Stimulated activated CD4-positive, alpha-beta T cell treated with anti-CD3 and anti-CD28 coated beads, Interleukin-4, amount 100 ng/mL, for 4 hours (primary cell): Measurements from ENCODE around the gene CELF5.
A peak's percentile ranks its signal among the peaks of the same experiment; 100 is the strongest.
"Not testable (repeated sequence)": the region's sequence is repeated elsewhere in the genome, so short reads cannot be mapped to it uniquely, and the experiment has no call there.

Experiments
- DNase-seq, 2 experiments: peaks; one replicate each; pipeline ENCODE4 v3.0.0-alpha.2; 2020

CELF5 gene

DNA sequence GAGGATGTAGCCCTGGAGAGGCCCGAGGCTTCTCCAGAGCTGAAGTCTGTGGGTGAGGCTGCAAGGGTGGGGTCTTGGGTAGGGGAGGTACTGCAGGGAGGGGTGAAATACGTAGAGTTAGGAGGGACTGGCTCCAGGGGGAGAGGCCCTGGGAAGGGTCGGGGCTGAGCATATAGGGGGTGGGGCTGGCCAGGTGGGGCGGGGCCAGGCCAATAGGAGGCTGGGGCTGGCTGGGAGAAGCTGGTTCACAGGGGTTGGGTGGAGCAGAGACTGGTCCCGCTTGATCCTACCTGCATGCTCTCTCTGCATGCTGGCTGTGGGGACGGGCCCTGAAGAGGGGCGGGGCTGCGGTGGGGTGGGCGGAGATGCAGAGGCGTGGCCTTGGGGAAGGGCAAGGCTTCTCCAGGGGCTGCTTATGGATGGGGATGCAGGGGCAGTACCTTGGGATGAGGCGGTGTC, 51.9 kb downstream of the CELF5 start:
- peak; percentile 36 to 43 for DNase-seq

DNA sequence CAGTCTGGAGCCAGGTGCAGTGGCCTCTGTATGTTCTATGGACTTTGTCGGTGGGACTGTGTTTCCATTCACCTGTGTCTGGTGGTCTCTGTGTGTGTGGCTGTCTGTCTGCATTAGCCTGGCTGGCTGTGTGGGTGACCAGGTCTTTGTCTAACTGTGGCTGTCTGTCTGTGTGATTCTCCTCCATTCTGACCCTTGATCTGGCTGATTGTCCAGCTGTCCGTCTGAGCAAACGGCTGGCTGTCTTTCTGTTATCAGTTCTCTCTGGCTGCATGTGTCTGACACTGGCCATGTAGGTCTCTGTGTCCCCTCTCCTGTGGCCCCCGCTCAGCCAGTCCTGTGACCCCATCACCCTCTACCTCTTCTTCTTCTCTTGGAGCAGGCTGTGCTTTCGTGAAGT, 53.2 kb downstream of the CELF5 start:
- DNase-seq, result no peak

- DNase-seq, result no peak
These were observed 53.8 kb downstream of the CELF5 start for GRCh38 chr19:3278294-3278693.

GRCh38 chr19:3278749-3279148, 54.3 kb downstream of the CELF5 start:
- no peak for DNase-seq

GRCh38 chr19:3279306-3279705, 54.8 kb downstream of the CELF5 start:
- DNase-seq, result no peak

DNA sequence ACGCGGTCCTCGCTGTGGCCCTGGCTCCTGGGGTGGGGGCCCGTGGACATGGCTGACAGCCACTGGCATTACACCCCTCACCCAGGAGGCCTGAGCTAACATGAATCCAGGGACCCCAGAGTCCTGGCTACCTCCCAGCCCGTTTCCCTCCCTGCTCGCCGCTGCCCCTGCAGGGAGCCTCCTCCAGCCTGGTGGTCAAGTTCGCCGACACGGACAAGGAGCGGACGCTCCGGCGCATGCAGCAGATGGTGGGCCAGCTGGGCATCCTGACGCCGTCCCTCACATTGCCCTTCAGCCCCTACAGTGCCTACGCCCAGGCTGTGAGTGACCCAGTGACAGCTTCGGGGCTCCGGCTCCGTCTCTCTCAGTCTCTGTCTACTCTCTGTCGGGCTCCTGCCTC, 56.6 kb downstream of the CELF5 start:
- no peak for DNase-seq

GRCh38 chr19:3282155-3282554, 57.7 kb downstream of the CELF5 start:
- no peak for DNase-seq

DNA sequence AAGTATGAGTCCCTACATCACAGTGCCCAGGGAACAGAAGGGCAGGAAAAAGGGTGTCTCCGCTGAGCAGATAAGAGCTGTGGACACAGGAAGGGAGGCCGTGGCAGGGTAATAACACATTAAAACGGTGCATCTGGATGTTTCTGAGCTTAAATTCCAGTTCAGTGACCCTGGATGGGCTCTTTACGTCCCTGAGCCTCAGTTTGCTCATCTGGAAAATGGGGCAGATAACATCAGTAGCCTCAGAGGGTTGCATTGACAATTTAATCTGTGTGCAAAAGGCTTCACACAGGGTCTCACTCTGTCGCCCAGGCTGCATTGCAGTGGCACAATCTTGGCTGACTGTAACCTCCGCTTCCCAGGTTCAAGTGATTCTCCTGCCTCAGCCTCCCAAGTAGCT, 58.1 kb downstream of the CELF5 start:
- DNase-seq, result no peak

GRCh38 chr19:3283246-3283751, 58.8 kb downstream of the CELF5 start:
- DNase-seq, result no peak

DNA sequence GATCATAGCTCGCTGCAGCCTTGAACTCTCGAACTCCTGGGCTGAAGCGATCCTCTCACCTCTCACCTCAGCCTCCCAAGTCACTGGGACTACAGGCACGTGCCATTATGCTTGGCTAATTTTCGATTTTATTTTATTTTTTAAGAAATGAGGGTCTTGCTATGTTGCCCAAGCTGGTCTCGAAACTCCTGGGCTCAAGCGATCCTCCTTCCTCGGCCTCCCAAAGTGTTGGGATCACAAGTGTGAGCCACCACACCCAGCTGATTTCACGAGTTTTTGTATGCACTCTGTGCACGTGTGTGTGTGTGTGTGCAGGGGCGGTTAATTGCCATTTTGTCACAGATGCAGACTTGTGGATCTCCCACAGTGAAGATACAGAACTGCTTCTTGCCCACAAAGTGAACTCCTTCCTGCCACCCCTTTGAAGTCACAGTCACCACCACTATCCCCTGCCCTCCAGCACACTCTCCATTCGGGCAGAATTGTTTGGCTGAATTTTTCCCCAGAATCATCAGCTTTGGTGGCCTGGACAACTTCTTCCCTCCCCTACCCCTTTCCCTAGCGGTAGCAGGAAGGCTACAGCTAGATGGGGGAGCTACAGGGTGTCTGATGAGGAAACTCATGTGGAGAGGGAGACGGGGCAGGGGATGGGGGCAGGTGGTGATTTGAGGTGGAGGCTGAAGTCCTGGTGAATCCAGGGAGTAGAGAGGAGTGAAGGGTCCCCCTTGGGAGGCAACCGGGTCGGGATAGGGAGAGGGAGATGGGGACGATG, 59.6 kb downstream of the CELF5 start:
- DNase-seq, result no peak

DNA sequence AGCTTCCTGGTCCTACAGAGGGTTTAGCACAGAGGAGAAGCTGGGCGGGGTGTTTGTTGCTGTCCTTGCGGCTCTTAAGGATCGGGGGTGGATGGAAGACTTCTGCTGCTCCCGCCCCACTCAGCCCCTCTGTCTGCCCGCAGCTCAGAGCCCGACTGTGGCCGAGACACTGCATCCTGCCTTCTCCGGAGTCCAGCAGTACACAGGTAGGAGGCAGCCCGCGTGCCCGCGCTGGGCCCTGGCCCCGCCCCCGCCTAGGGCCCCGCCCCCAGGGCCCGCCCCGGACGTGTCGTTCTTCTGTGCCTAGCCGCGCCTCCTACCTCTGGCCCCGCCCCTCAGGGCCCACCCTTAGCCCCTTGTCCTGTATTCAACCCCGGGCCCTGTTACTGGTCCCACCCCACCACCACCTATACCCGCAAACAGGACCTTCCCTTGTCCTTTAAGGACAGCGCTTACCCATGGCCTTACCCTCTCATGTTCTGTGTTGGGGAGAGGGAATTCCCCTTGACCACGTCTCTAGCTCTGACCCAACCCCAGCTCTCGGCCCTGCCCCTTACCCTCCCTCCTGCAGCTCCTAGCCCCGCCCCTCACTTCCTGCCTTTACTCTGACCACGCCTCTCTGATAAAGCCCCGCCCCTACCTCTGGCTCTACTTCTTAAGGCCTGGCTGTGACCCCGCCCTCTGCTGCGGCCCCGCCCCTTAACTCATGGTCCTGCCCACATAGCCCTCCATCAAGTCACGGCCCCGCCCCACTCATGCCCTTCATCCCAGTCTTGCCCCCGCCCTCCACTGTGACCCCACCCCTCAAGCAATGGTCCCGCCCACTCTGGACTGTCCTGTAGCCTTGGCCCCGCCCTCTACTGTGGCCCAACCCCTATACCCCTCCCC, 60.5 kb downstream of the CELF5 start:
- DNase-seq, result peak; percentile 48 to 56

GRCh38 chr19:3285647-3286176, 61.3 kb downstream of the CELF5 start:
- DNase-seq, result peak in 1 of 2 experiments; percentile 35

DNA sequence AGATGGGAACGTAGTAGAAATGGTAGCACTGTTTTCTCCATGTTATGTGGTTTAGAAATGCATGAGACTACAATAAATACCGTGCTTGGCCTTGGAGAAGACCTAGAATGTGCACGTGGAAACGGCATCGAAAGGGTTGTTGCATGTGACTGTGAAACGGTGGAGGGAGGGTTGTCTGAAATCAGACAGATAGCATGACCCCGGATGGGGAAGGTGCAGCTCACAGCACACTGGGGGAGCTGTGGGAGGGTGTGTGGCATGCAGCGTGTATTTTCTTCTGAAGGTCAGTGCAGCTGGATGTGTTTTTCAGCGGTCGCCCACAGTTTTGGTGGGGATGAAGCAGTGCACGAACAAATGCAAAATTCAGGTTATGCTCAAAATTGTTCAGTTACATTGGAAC, 63.4 kb downstream of the CELF5 start:
- DNase-seq, result no peak

DNA sequence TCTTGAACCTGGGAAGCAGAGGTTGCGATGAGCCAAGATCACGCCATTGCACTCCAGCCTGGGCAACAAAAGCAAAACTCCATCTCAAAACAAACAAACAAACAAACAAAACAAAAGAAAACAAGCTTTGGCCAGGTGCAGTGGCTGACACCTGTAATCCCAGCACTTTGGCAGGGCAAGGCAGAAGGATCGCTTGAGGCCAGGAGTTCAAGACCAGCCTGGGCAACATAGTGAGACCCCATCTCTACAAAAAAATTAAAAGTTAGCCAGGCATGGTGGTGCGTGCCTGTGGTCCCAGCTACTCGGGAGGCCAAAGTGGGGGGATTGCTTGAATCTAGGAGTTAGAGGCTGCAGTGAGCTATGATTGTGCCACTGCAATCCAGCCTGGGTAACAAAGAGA, 64.0 kb downstream of the CELF5 start:
- not testable (repeated sequence) for DNase-seq

GRCh38 chr19:3289971-3290569, 65.6 kb downstream of the CELF5 start:
- DNase-seq, result no peak

GRCh38 chr19:3290858-3291257, 66.4 kb downstream of the CELF5 start:
- not testable (repeated sequence) for DNase-seq

DNA sequence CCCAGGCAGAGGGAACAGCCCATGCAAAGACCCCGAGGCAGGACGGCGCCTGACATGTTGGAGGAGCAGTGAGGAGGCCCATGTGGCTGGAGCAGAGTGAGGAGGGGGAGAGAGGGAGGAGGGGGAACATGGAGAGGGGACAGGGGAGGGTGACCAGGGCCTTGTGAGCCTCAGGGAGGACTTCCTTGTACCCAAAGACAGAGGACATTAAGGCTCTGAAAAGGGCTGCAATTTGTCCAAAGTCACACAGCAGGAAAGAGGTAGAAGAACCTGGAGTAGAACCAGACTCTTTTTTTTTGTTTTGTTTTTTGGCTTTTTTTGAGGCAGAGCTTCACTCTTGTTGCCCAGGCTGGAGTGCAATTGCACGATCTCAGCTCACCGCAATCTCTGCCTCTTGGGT, 67.2 kb downstream of the CELF5 start:
- DNase-seq, result no peak

- DNase-seq, result no peak
These were observed 68.6 kb downstream of the CELF5 start for GRCh38 chr19:3292958-3293529.

- DNase-seq, result no peak
These were observed 69.1 kb downstream of the CELF5 start for GRCh38 chr19:3293560-3293959.

- DNase-seq, result no peak
These were observed 69.8 kb downstream of the CELF5 start for GRCh38 chr19:3294080-3294850.

GRCh38 chr19:3295581-3295980, 71.1 kb downstream of the CELF5 start:
- DNase-seq, result no peak

GRCh38 chr19:3296034-3296433, 71.6 kb downstream of the CELF5 start:
- DNase-seq, result no peak
